ENCODE measurements around the gene SNED1.

DNA sequence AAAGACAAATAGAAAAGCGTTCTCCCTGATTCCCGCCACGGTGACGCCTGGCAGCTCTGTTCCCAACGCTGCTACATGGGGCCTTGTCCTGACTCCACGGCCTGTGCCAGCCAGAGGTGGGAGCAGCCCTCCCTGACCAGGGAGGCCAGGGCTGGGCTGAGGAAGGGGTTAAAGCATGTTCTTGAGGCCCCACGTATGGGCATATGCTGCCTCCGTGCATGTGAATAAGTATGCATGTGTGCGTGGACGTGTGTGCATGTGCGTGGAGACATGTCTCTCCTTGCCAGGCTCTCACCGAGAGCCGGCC, 1.6 kb upstream of the SNED1 start:
- TF ChIP-seq POLR2A (IDR thresholded peaks at IDR 0.05) (no peak), CTCF (IDR thresholded peaks at IDR 0.05) (no peak)
